ENCODE data around the gene SLC1A1.
A peak's percentile ranks its signal among the peaks of the same experiment; 100 is the strongest.

SLC1A1 gene

DNA sequence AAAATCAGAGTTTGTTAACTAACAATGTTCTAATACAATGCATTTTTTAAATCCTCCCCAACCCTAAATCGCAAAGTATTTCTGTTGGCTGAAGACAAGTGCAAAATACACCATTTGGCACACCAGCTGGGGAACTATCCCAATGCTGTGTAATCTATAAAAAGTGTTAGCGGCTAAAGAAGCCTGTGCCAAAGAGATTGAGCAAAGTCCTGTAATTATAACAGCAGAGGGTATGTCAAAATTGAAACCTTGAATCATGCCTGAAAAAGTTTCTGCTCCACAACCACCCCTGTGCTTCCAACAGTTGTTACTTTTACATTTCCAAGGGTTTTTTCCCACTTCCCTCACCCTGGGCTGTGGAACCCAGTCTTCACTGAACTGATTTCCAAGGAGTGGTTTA is 88.7 kb downstream of the SLC1A1 start:
- DNase-seq (ENCODE audit: low spot score), result no peak

DNA sequence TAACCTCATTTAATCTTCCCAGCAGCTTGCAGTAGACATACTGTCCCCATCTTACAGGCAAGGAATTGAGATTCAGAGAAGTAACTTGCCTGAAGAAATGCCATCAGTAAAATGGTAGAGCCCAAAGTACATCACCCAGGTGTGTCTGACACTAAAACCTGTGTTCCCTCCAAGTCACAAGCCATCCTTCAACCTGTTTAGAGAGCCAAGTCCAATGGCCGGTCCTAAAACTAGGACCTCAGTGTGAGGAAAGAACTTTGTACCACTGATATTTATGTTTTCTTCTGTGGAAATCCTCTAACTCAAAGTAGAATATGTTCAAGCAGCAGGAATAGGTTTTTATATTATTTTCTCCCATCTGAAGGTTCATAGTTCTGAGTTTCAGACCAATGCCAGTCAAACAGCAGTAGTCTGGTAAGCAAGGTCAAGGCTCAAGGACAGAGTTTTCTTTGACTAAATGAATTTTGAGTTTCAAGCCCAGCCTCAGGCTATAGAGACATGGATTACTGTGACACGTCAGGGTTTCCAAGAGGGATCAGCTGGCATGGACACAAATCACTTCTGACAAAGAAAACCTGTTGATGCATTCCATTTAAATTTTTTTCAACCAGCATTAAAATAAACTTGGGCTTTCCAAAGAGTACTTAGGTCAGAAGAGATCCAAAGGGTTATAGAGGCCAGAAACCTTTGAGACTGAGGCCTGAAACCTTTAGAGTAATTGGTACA is 90.9 kb downstream of the SLC1A1 start:
- no peak for DNase-seq (ENCODE audit: low spot score)

DNA sequence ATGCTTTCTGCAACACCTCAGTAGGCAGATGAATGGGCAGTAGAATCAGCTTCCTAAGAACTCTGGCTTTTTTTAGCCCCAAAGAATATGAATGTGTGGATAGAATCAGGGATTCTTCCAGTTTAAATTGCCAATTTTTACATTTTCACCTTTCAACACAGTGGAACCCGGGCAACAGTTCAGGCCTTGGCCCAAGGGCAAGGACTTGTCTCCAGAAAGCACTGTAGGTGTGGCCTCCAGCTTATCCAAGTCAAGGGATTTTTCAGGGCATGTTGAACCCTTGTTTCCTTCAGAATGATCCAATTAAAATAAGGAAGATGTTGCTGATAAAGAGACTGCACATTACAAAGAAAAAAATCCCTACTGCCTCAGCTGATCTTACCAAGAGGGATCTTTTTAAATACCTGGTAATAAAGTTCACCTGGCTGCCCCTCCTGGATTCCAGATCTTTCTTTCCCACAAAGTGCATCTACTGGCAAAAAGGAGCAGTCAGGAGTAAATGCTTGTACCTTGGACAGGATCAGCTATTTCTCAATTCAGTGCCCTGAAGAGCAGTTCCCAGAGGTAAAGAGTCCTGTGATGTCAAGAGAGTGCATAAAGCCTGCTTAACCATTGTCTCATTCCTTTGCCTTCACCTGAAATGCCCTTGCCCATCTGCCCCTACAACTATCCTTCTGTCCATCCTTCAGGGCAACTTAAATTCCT is 91.7 kb downstream of the SLC1A1 start:
- DNase-seq (ENCODE audit: low spot score), result no peak

DNA sequence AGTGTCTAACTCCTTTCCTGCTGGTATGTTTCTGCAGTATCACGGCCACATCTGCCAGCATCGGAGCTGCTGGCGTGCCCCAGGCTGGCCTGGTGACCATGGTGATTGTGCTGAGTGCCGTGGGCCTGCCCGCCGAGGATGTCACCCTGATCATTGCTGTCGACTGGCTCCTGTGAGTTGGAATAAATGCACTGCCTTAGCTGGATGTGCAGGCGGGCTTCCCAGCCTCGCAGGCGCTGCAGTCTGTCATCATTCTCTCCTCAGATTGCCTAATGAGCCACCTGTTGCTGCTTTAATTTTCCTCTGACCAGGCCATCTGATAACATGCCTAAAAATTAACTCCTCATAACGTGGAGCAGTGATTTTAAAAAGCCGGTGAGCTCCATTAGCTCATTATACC is 92.7 kb downstream of the SLC1A1 start:
- DNase-seq (ENCODE audit: low spot score), result no peak

DNA sequence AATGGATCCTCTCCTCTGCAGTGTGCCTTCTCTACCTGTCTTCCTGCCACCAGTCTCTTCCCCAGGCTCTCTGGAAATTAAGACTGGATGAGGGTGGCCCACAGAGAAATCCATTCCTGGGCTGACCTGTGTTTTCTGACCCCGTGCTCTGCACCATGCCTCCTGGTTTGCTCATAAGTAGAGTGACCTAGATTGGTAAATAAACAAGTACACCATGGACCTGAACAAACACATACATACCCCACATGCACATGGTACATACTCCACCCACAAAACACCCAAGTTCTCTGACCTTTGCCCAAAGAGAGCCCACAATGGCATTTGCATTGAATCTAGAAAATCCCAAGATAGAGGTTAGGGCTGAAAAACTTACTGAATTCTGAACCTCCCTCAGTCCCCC is 94.4 kb downstream of the SLC1A1 start:
- no peak for DNase-seq (ENCODE audit: low spot score)

DNA sequence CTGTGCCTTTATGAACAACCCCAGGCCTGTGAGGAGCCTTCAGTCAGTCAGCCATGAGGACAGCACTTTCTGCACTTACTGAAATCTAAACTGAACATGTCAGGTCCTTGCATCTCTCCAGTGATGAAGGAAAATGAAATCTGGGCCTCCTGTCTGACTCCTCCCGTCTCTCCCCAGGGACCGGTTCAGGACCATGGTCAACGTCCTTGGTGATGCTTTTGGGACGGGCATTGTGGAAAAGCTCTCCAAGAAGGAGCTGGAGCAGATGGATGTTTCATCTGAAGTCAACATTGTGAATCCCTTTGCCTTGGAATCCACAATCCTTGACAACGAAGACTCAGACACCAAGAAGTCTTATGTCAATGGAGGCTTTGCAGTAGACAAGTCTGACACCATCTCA is 94.9 kb downstream of the SLC1A1 start:
- no peak for DNase-seq (ENCODE audit: low spot score)

DNA sequence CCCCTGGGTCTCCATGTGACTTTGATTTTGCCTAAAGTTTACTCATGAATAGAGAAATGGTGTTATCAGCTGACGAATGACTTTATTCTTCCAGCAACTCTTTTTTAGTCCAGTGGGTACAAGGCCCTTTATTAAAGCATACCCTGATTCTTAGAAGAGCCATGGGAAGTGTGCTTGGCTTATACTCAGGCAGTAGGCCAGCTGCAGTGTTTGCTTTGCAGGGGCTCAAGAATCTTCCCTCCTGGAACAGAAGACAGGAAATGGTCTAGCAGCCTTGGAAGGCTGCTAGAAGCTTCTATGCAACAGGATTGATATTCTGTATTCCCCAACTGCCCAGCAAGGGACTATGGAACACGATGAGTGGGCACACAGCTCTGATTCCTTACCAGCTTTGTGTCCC is 98.5 kb downstream of the SLC1A1 start:
- DNase-seq (ENCODE audit: low spot score), result no peak

DNA sequence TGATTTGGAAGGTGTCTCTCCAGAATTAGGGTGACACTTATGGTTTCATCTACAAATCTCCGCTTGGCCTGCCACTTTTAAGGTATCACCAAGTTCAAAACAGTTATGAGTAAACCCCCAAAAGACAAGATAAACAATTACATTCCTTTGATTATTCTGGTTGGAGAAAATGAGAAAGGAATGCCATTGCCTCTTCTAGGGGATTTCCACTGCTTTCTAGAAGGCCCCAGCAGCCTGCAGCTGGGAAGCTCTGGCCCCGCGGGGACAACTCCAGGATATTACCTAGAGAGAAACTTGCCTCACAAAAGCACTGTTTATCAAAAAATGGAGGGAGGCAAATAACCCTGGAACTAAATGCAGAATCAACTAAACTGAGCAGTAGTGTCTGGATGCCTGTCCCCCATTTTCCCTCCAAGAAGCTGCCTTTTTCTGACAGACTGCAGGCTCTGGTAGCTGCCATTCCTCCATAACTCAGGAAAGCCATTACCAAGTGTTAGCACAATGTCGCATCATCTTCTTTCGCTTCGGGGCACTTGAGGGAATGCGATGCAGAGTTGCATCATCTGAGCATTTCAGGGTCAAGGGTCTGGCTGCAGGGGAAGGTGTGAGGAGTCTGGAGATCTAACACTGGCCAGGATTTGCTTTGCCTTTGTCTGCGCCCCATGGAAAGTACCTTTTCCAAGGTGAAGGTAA is 100.3 kb downstream of the SLC1A1 start:
- no peak for DNase-seq (ENCODE audit: low spot score)

DNA sequence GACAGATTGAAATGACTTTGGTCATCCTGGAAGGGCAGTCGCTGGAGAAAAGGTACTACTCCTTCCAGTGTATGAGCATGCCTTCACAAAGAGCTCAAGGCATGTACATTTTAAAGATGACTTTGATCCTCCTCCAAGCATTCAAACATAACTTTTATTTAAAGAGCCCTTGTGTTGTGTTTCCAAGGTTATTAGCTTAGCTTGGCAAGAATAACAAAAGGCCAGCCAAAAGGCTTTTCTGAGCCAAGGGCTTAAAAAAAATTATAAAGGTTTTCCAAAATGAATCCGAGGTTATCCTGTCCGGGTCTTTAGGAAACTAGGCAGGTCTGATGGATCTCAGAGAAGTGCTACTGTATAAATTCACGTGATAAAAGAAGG is 100.8 kb downstream of the SLC1A1 start:
- no peak for DNase-seq (ENCODE audit: low spot score)

DNA sequence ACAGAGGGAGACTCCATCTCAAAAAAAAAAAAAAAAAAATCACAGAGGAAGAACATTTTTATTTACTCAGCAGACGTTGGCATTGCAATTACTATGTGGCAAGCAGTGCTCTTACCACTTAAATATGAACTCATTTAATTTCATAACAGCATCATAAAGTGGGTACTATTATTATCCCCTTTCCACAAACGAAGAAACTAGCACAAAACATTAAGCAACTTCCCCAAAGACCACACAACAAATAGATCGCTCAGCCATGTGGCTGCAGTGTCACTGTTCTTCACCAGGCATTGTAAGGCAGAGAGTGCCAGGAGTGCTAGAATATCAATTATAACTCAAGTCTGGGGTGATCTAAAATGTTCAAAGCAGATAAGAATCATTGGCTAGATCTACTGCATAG is 102.0 kb downstream of the SLC1A1 start:
- no peak for DNase-seq (ENCODE audit: low spot score)

DNA sequence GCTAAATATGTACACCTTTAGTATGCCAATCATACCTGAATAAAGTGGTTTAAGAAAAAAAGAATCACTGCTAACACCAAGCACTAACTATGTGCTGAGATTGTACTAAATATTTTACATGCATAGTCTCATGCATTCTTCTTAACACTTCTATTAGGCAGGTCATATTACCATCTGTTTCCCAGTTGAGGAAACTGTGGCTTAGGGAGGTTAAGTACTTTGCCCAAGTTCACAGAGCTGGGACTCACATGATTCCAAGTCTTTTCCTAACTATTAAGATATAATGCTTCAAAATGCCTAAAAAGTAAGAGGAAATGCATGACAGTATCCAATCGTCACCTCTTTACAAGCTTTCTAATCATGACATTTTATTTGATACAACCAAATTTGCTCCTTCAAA is 102.6 kb downstream of the SLC1A1 start:
- DNase-seq (ENCODE audit: low spot score), result no peak

DNA sequence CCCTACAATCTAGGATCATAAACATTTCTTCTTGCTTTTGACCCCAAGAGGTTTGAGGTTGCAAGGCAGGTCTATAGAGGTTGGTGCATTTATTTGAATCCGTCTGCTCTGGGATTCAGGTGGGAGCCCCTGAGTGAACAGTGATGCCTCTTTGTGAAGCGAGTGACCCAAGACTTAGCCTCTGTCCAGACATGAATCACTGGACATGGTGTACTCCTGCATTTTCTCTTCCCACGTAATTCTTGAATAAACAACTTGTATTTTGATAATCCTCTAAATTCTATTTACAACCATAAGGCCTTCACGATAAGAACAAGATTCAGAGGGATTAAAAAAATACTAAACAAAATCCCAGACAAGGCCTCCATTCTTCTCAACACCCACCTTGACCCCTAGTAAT is 104.3 kb downstream of the SLC1A1 start:
- DNase-seq (ENCODE audit: low spot score), result no peak

DNA sequence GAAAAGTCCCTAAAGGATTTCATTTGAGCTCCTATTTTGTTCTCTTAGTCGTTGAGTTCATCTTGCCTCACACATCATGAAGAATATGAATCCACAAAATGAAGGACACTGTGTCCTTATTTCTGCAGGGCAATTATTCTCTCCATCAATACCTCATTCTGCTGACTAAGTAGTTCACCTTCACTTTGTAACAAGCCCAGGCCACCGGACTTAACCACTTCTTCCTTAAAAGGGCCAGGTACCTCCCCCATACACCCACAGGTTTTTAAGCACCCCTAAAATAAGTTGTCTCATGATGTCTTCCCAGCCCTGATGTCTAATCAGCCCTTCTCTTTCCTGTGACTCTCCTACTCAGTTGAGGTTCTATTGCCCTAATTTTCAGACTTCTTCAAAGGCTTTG is 104.7 kb downstream of the SLC1A1 start:
- DNase-seq (ENCODE audit: low spot score), result no peak

DNA sequence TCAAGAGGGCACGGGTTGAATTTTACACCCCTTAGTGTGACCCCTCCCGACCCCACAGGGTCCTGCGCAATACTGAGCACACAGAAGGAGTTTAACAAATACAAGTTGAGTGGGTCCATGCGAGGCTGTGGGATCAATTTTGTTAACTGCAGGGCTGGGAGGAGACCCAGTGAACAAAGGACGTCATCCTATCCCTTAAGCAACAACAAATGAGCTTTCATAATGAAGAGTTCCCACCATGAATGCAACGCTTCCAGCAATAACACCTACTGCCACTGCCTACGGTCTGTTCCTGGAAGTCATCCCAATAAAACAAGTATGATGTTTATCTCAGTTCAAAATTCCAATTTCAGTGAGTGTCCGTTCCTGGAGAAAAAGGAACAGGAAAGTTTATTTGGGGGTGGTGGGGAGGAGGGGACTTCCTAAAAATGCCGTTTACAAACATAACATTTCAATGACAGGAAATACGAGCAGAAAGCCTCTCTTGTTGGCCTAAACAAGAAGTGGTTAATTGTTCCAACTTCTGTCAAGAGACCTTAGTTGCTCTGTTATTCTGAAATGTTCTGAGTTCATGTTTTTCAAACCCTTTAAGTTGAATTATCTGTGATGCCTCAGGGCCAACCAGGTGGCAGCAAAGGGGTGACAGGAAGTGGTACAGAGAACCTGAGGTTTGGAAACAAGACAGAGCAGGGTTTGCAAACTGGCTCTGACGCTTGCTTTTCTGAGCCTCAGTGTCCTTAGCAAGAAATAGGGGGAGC is 106.1 kb downstream of the SLC1A1 start:
- peak; percentile 59 for DNase-seq (ENCODE audit: low spot score)

DNA sequence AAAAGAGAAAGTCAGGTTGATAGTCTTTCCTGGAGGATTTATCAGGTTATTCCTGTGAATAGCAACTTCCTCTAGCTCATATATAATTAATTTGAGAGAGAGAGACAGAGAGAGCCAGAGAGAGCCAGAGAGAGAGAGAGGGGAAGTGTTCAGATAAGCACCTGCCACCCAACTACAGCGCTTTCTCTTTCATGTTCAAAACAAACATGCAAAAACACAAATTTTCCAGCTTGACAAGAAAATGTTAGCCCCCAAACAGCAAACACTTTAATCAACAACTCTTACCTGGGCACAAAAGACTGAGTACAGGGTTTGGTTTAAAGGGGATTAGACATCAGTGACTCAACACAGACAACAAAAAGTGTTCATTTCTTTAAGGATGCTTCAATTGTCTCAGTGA is 110.1 kb downstream of the SLC1A1 start:
- no peak for DNase-seq (ENCODE audit: low spot score)

DNA sequence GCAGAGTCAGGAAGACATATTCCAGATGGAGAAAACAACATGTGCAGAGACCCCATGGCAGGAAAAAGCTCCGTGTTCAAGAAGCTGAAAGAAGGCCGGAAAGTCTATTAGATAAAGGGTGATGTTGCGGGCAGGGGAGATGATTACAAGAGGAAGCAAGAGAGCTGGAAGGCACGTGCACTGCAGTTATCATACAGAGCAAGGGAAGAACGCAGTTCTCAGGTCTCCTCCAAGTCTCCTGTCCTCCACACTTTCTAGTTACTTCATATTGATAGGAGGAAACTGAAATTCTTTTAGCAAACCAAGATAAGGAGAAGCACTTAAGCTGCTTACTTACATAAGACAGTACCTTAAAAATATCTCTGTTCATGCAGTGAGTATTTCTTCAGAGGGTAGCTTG is 113.6 kb downstream of the SLC1A1 start:
- no peak for DNase-seq (ENCODE audit: low spot score)

DNA sequence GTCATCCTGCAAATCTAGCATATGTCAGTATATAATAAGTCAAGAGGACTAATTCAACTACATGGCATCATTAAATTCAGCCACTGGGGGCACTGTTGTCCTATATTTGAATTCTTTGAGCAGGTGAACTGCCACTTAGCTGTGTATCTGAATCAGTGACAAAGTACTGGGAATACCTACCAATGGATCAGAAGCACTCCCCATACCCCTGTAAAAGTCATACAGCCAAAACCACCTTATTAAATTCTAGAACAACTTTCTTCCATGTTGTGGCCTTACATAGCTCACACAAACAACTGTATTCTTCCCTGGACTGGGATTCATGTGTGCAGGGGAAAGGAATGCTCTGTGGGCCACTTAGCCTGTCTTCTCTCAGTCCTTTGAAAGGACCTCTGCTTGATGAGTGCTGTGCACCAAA is 114.4 kb downstream of the SLC1A1 start:
- DNase-seq (ENCODE audit: low spot score), result peak; percentile 87

DNA sequence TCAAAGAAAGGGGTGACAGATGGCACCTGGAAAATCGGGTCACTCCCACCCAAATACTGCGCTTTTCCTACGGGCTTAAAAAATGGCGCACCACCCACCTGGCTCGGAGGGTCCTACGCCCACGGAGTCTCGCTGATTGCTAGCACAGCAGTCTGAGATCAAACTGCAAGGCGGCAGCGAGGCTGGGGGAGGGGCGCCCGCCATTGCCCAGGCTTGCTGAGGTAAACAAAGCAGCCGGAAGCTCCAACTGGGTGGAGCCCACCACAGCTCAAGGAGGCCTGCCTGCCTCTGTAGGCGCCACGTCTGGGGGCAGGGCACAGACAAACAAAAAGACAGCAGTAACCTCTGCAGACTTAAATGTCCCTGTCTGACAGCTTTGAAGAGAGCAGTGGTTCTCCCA is 115.8 kb downstream of the SLC1A1 start:
- DNase-seq (ENCODE audit: low spot score), result peak; percentile 8

DNA sequence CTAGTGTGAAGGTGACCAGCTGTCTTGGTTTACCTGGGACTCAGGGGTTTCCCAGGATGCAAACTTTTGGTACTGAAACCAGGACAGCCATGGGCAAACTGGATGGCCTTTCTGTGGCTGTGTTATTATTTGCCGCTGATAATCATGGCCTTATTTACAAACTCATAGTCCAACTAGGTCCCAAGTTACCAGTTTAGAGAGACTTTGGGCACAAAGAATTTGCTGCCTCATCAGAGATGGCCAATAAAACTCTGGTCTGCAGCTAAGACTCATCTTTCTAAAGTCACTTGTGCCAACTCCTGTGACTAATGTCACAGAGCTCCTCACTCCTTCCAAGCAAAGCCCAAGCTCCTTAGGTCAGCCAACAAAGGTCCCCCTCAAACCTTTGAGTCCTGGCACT is 124.4 kb downstream of the SLC1A1 start:
- DNase-seq (ENCODE audit: low spot score), result no peak

DNA sequence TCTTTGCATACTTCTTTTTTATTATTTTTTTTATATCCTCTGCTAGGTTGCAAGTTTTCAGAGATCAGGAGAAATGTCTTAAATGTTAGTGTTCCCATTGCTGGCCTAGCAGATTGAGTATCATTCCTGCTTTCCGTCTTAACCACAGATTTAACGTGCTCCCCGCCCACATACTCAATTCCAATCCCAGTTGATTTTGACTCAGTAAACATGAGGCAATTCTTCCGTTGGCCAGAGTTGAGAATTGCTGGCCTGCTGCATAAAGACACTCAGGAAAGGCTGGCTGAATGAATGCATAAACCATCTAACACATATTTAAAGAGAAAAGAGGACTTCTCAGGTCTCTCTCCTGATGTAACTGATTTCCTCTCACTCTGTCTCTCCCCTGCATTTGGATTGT is 125.0 kb downstream of the SLC1A1 start:
- no peak for DNase-seq (ENCODE audit: low spot score)

DNA sequence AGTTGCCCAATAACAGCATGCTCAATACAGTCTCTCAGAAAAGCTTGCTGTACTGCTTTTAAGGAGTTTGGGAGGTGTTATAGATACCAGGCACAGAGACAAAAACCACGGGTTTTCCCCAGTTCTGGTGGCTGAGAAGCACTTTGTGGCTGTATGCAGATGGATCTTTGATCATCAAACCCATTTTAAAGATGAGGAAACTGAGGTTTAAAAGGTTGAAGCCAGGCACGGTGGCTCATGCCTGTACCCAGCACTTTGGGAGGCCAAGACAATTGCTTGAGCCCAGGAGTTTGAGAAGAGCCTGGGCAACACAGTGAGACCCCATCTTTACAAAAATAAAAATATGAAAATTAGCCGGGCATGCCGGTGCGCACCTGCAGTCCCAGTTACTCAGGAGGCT is 125.5 kb downstream of the SLC1A1 start:
- DNase-seq (ENCODE audit: low spot score), result no peak

DNA sequence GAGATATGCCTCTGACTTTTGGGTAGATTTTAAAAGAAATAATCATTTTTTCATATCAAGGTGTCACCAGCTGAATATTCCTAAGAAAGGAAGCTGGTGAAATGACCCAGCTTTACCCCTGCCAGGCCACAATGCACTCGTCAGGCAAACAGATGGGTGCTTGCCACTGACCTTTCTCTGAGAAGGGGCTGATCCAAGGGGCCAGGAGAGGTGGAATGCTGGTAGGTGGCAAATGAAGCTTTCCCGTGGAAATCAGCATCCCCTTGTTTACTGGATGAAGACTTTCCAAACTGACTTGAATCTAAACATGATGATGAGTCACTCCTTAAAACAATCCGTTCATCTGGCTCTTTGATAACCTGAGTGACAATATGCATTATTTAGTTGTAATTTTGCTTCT is 127.5 kb downstream of the SLC1A1 start:
- no peak for DNase-seq (ENCODE audit: low spot score)

DNA sequence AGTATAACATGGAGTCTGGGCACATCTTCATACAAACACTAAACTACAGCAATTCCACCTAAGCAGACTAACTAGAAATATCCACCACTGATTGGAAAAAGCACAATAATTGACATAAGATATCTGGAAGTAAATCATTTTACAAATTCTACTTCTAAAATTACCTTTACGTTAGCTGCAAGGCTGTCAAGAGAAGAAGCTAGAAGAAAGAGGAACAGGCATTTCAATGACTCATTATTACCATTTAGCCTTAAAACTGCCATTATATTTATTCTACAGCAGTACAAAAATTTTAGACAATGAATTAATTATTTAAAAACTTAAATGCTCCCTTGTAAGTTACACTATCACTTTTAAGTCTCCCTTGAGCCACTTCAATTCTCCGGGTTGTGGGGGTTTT is 128.4 kb downstream of the SLC1A1 start:
- no peak for DNase-seq (ENCODE audit: low spot score)

Measured in CD4-positive, alpha-beta T cell treated with Interleukin-2 at 100 ng/mL for 4 hours (primary cell).